Nephron progenitor cell (in vitro differentiated cells): ENCODE data around the gene SRPK1.
"Not testable (repeated sequence)": the region's sequence is repeated elsewhere in the genome, so short reads cannot be mapped to it uniquely, and the experiment has no call there.

Source experiments
- DNase-seq: peaks from one replicate; pipeline ENCODE4 v3.0.0; 2021
- H3K27ac Mint-ChIP-seq: 2 replicates; pipeline ENCODE4 v1.8.0; 2021; ENCODE audit warnings: mild to moderate bottlenecking, moderate library complexity, mixed read lengths
- H3K27me3 Mint-ChIP-seq: 2 replicates; pipeline ENCODE4 v1.8.0; 2021; ENCODE audit warnings: mild to moderate bottlenecking, low read depth, mixed read lengths; ENCODE audit not compliant: poor library complexity
- H3K36me3 Mint-ChIP-seq: 2 replicates; pipeline ENCODE4 v1.8.0; 2021; ENCODE audit warnings: low read depth, mixed read lengths
- H3K4me1 Mint-ChIP-seq: 2 replicates; pipeline ENCODE4 v1.8.0; 2021; ENCODE audit warnings: mixed read lengths
- H3K4me3 Mint-ChIP-seq: 2 replicates; pipeline ENCODE4 v1.8.0; 2021; ENCODE audit warnings: mild to moderate bottlenecking, moderate library complexity, mixed read lengths
- H3K9me3 Mint-ChIP-seq: 2 replicates; pipeline ENCODE4 v1.8.0; 2021; ENCODE audit warnings: mild to moderate bottlenecking, moderate library complexity, mixed read lengths
- TF ChIP-seq, protein P1 (sequence below): fragments of 200-600 bp; sonication (generic); IDR thresholded peaks from 2 replicates; pipeline ENCODE4 v1.5.0; 2021; ENCODE audit warnings: antibody characterized with exemption

Gene SRPK1

GRCh38 chr6:35936681-35937359 lies 15.9 kb upstream of the SRPK1 start:
- H3K27ac Mint-ChIP-seq, result no peak overlapping the region
- peaks cover 5% of the 10 kb centered on the region for H3K4me1 Mint-ChIP-seq
- no peaks in the 10 kb centered on the region for H3K36me3 Mint-ChIP-seq
- DNase-seq, result no peak
- H3K9me3 Mint-ChIP-seq, result peaks cover 38% of the 10 kb centered on the region
- H3K4me3 Mint-ChIP-seq, result no peak overlapping the region
- H3K27me3 Mint-ChIP-seq, result peaks cover 19% of the 10 kb centered on the region
- TF ChIP-seq, protein P1, sequence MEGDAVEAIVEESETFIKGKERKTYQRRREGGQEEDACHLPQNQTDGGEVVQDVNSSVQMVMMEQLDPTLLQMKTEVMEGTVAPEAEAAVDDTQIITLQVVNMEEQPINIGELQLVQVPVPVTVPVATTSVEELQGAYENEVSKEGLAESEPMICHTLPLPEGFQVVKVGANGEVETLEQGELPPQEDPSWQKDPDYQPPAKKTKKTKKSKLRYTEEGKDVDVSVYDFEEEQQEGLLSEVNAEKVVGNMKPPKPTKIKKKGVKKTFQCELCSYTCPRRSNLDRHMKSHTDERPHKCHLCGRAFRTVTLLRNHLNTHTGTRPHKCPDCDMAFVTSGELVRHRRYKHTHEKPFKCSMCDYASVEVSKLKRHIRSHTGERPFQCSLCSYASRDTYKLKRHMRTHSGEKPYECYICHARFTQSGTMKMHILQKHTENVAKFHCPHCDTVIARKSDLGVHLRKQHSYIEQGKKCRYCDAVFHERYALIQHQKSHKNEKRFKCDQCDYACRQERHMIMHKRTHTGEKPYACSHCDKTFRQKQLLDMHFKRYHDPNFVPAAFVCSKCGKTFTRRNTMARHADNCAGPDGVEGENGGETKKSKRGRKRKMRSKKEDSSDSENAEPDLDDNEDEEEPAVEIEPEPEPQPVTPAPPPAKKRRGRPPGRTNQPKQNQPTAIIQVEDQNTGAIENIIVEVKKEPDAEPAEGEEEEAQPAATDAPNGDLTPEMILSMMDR, result no peak

- H3K36me3 Mint-ChIP-seq, result no peaks in the 10 kb centered on the region
- H3K27me3 Mint-ChIP-seq, result peaks cover 21% of the 10 kb centered on the region
- H3K27ac Mint-ChIP-seq, result no peak overlapping the region
- H3K4me3 Mint-ChIP-seq, result no peak overlapping the region
- no peak for DNase-seq
- H3K4me1 Mint-ChIP-seq, result peaks cover 11% of the 10 kb centered on the region
- peaks cover 29% of the 10 kb centered on the region for H3K9me3 Mint-ChIP-seq
- TF ChIP-seq, protein P1, result no peak
These were observed 14.6 kb upstream of the SRPK1 start for GRCh38 chr6:35935469-35935868.

DNA sequence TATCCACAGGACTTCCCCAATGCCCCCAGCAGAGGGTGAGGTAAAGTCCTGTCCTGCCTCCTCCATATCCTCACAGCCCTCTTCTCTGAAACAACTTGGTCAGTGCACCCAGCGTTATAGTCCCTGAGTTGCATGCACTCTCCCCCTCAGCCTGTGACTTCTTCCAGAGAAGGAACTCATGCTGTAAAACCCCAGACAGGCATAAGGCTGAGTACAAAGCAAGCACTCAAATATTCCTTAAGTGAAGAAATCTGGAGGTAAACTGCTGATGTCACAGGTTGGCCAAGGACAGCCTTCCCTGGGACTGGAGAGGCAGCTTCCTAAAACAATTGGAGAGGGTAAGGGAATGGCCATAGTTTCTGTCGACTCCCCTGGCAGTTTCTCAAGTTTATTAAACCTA lies 12.9 kb upstream of the SRPK1 start:
- no peak for DNase-seq
- H3K27me3 Mint-ChIP-seq, result peaks cover 22% of the 10 kb centered on the region
- TF ChIP-seq, protein P1, result no peak
- H3K4me1 Mint-ChIP-seq, result peaks cover 14% of the 10 kb centered on the region
- H3K36me3 Mint-ChIP-seq, result no peaks in the 10 kb centered on the region
- H3K27ac Mint-ChIP-seq, result no peak overlapping the region
- H3K4me3 Mint-ChIP-seq, result no peak overlapping the region
- peaks cover 18% of the 10 kb centered on the region for H3K9me3 Mint-ChIP-seq

DNA sequence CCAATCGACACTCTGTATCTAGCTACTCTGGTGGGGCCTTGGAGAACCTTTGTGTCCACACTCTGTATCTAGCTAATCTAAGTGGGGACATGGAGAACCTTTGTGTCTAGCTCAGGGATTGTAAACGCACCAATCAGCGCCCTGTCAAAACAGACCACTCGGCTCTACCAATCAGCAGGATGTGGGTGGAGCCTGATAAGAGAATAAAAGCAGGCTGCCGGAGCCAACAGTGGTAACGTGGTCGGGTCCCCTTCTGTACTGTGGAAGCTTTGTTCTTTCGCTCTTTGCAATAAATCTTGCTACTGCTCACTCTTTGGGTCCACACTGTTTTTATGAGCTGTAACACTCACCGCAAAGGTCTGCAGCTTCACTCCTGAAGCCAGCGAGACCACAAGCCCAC lies 11.0 kb upstream of the SRPK1 start:
- Mint-ChIP-seq H3K27me3 (peaks cover 18% of the 10 kb centered on the region), H3K4me1 (peaks cover 26% of the 10 kb centered on the region), H3K4me3 (peak overlapping the region; percentile 32)
- H3K36me3 Mint-ChIP-seq, H3K27ac Mint-ChIP-seq, H3K9me3 Mint-ChIP-seq, DNase-seq: not testable (repeated sequence)

DNA sequence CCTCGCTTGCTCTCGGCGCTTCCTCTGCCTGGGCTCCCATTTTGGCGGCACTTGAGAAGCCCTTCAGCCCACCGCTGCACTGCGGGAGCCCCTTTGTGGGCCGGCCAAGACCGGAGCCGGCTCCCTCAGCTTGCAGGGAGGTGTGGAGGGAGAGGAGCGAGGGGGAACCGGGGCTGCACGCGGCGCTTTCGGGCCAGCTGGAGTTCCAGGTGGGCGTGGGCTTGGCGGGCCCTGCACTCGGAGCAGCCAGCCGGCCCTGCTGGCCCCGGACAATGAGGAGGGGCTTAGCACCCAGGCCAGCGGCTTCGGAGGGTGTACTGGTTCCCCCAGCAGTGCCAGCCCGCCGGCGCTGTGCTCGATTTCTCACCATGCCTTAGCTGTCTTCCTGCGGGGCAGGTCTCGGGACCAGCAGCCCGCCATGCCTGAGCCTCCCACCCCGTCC lies 10.2 kb upstream of the SRPK1 start:
- Mint-ChIP-seq H3K4me3 (peak overlapping the region; percentile 72), H3K27me3 (peaks cover 14% of the 10 kb centered on the region), H3K4me1 (peaks cover 31% of the 10 kb centered on the region), H3K9me3 (no peaks in the 10 kb centered on the region), H3K36me3 (no peaks in the 10 kb centered on the region), H3K27ac (no peak overlapping the region)
- peak; percentile 51 for DNase-seq
- TF ChIP-seq, protein P1, result no peak

DNA sequence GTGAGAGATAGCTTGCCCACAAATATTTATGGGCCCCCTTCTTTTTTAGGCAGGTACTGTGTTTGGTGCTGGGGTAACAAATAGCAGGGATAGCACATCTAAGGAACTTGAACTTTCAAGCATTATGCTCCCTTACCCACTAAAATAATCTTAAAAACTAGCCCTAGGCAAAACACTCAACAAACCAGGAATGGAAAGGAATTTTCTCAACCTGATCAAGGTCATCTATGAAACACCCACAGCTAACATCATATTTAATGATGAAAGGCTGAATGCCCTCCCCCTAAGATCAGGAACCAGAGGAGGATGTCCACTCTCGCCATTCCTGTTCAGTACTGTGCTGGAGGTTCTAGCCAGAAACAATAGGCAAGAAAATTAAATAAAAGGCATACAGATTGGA lies 8.7 kb upstream of the SRPK1 start:
- Mint-ChIP-seq H3K4me3 (no peak overlapping the region), H3K27ac (no peak overlapping the region), H3K36me3 (no peaks in the 10 kb centered on the region), H3K27me3 (peaks cover 7% of the 10 kb centered on the region), H3K4me1 (peaks cover 31% of the 10 kb centered on the region), H3K9me3 (no peaks in the 10 kb centered on the region)
- no peak for DNase-seq
- TF ChIP-seq, protein P1, result no peak
